ENCODE data around the gene SOX3.

Gene SOX3

GRCh38 chrX:140492066-140492994 lies 12.5 kb downstream of the SOX3 start:
- no peak for DNase-seq

GRCh38 chrX:140480765-140481164 lies 24.1 kb downstream of the SOX3 start:
- DNase-seq, result no peak

GRCh38 chrX:140477987-140478386 lies 26.9 kb downstream of the SOX3 start:
- DNase-seq, result no peak

- no peak for DNase-seq
Measured at GRCh38 chrX:140475025-140475424, 29.8 kb downstream of the SOX3 start.

- DNase-seq, result no peak
Measured at GRCh38 chrX:140467211-140467610, 37.7 kb downstream of the SOX3 start.

Data from stimulated activated naive CD4-positive, alpha-beta T cell (primary cell).